IMR-90 (cell line): ENCODE results near the gene CRTAC1. TPM values are rescaled to one million over a fixed set of nuclear protein-coding genes. Genes with fewer than 3 reads are reported as not detected.

Experiments used
- ATAC-seq: fragments of 200-7000 bp; cut with Tn5 transposase; 2 replicates; pipeline ENCODE4 v1.9.1; 2020; ENCODE audit warnings: low read depth, mild to moderate bottlenecking, moderate library complexity
- BruUV-seq: library from RNA; stranded (reverse); fragments of 400-500 nt; replicated peaks from 2 replicates; lab custom pipeline; 2021; lab: Mats Ljungman, UMichigan
- CTCF ChIA-PET: fragments of 300-600 bp; formaldehyde crosslinking; extraction: SDS; loops from one replicate; lab custom pipeline; 2021; ENCODE audit warnings: antibody characterized with exemption; lab: Yijun Ruan, JAX
- POLR2A ChIA-PET: fragments of 300-600 bp; sonication (Branson Sonifier 250); formaldehyde crosslinking; loops from one replicate; lab custom pipeline; 2022; ENCODE audit warnings: antibody characterized with exemption; ENCODE audit not compliant: unreplicated experiment; lab: Charles Lee
- DNase-seq: peaks from one replicate; pipeline ENCODE4 v3.0.0; 2013
- H2AFZ ChIP-seq: replicated peaks from 2 replicates; pipeline ENCODE3; 2013; ENCODE audit warnings: low read length, mild to moderate bottlenecking; ENCODE audit not compliant: poor library complexity
- H2AK5ac ChIP-seq: 2 replicates; pipeline ENCODE4 v1.6.1; 2013; ENCODE audit warnings: low read depth, low read length, inconsistent platforms
- H2AK9ac ChIP-seq: replicated peaks from 2 replicates; pipeline ENCODE3; 2013; ENCODE audit warnings: mild to moderate bottlenecking, low read depth, low read length, moderate library complexity; ENCODE audit not compliant: poor library complexity
- H2BK120ac ChIP-seq: 2 replicates; pipeline ENCODE4 v1.6.1; 2013; ENCODE audit warnings: low read depth, low read length, inconsistent platforms
- H2BK15ac ChIP-seq: 3 replicates; pipeline ENCODE4 v1.6.1; 2013; ENCODE audit warnings: low read depth, low read length, inconsistent platforms
- H2BK20ac ChIP-seq: 2 replicates; pipeline ENCODE4 v1.6.1; 2013; ENCODE audit warnings: low read depth, mild to moderate bottlenecking, inconsistent platforms, low read length, moderate library complexity
- H2BK5ac ChIP-seq: 2 replicates; pipeline ENCODE4 v1.6.1; 2013; ENCODE audit warnings: mild to moderate bottlenecking, low read depth, low read length, inconsistent platforms; ENCODE audit not compliant: poor library complexity, severe bottlenecking
- H3K14ac ChIP-seq: replicated peaks from 2 replicates; pipeline ENCODE4 v1.6.1; 2013; ENCODE audit warnings: low read depth, low read length, inconsistent platforms
- H3K18ac ChIP-seq: 2 replicates; pipeline ENCODE4 v1.6.1; 2013; ENCODE audit warnings: low read depth, low read length, control low read depth
- H3K23ac ChIP-seq: 2 replicates; pipeline ENCODE4 v1.6.1; 2013; ENCODE audit warnings: low read depth, low read length, inconsistent platforms
- H3K27ac ChIP-seq: 2 replicates; pipeline ENCODE4 v1.5.1; 2013; ENCODE audit warnings: mild to moderate bottlenecking, control low read depth, low read length; ENCODE audit not compliant: insufficient read depth
- H3K27me3 ChIP-seq: 2 replicates; pipeline ENCODE4 v1.6.1; 2013; ENCODE audit warnings: low read length; ENCODE audit not compliant: control insufficient read depth, insufficient read depth
- H3K36me3 ChIP-seq: 2 replicates; pipeline ENCODE4 v1.6.1; 2013; ENCODE audit warnings: low read length, mixed read lengths; ENCODE audit not compliant: control insufficient read depth, insufficient read depth
- H3K4ac ChIP-seq: 2 replicates; pipeline ENCODE4 v1.6.1; 2013; ENCODE audit warnings: low read depth, low read length, inconsistent platforms
- H3K4me1 ChIP-seq: 2 replicates; pipeline ENCODE4 v1.6.1; 2013; ENCODE audit warnings: low read length, mixed read lengths; ENCODE audit not compliant: control insufficient read depth, insufficient read depth
- H3K4me2 ChIP-seq: 2 replicates; pipeline ENCODE4 v1.6.1; 2013; ENCODE audit warnings: low read depth, mild to moderate bottlenecking, control low read depth, low read length, moderate library complexity
- H3K4me3 ChIP-seq: 2 replicates; pipeline ENCODE4 v1.5.1; 2013; ENCODE audit warnings: low read depth, mild to moderate bottlenecking, control low read depth, low read length, moderate library complexity; ENCODE audit not compliant: insufficient read depth
- H3K56ac ChIP-seq: 2 replicates; pipeline ENCODE4 v1.6.1; 2013; ENCODE audit warnings: low read length, inconsistent platforms; ENCODE audit not compliant: insufficient read depth; ENCODE audit errors: extremely low read depth
- H3K79me1 ChIP-seq, 2 experiments: 2 replicates each; pipeline ENCODE4 v1.6.1; 2013; ENCODE audit warnings: low read length in 2 of 2, inconsistent platforms in 1 of 2, low read depth in 1 of 2
- H3K9ac ChIP-seq: 2 replicates; pipeline ENCODE4 v1.6.1; 2013; ENCODE audit warnings: low read depth, low read length, control low read depth
- H3K9me1 ChIP-seq: 2 replicates; pipeline ENCODE4 v1.6.1; 2013; ENCODE audit warnings: low read length, inconsistent platforms; ENCODE audit not compliant: insufficient read depth
- H3K9me3 ChIP-seq: 2 replicates; pipeline ENCODE4 v1.6.1; 2013; ENCODE audit warnings: low read length; ENCODE audit not compliant: control insufficient read depth, insufficient read depth
- H4K20me1 ChIP-seq: 2 replicates; pipeline ENCODE4 v1.6.1; 2013; ENCODE audit warnings: low read length, inconsistent platforms; ENCODE audit not compliant: insufficient read depth
- H4K5ac ChIP-seq: 2 replicates; pipeline ENCODE4 v1.6.1; 2013; ENCODE audit warnings: mild to moderate bottlenecking, low read depth, low read length, control low read depth
- H4K8ac ChIP-seq, 2 experiments: 2 replicates each; pipeline ENCODE4 v1.6.1; 2013; ENCODE audit warnings: low read depth in 2 of 2, low read length in 2 of 2, control low read depth in 1 of 2, inconsistent platforms in 1 of 2
- H4K91ac ChIP-seq: 2 replicates; pipeline ENCODE4 v1.6.1; 2013; ENCODE audit warnings: low read depth, low read length, inconsistent platforms; ENCODE audit not compliant: insufficient read depth
- BHLHE40 ChIP-seq: fragments of 150-350 bp; IDR thresholded peaks from 2 replicates; pipeline ENCODE4 v1.6.1; 2016; ENCODE audit warnings: mild to moderate bottlenecking, low read depth, low read length
- CEBPB ChIP-seq: IDR thresholded peaks from 2 replicates; pipeline ENCODE4 v1.6.1; 2012; ENCODE audit warnings: low read depth, low read length, improper control_type of control experiment
- MAFK ChIP-seq: IDR thresholded peaks from 2 replicates; pipeline ENCODE4 v1.6.1; 2012; ENCODE audit warnings: low read depth, low read length, improper control_type of control experiment
- MAZ ChIP-seq: IDR thresholded peaks from 2 replicates; pipeline ENCODE4 v1.6.1; 2012; ENCODE audit warnings: low read depth, mild to moderate bottlenecking, low read length, improper control_type of control experiment, moderate library complexity, borderline replicate concordance
- MXI1 ChIP-seq: IDR thresholded peaks from 2 replicates; pipeline ENCODE4 v1.6.1; 2012; ENCODE audit warnings: low read depth, mild to moderate bottlenecking, low read length, moderate library complexity, borderline replicate concordance
- NFE2L2 ChIP-seq: fragments of 150-350 bp; IDR thresholded peaks from 2 replicates; pipeline ENCODE4 v1.6.1; 2016; ENCODE audit warnings: low read depth, mild to moderate bottlenecking, low read length
- POLR2A ChIP-seq: IDR thresholded peaks from 2 replicates; pipeline ENCODE4 v1.6.1; 2012; ENCODE audit warnings: mild to moderate bottlenecking, low read depth, low read length
- RCOR1 ChIP-seq: IDR thresholded peaks from 2 replicates; pipeline ENCODE4 v1.6.1; 2012; ENCODE audit warnings: mild to moderate bottlenecking, low read length, improper control_type of control experiment; ENCODE audit not compliant: insufficient replicate concordance
- SMC3 ChIP-seq: fragments of 150-350 bp; IDR thresholded peaks from 2 replicates; pipeline ENCODE4 v1.6.1; 2016; ENCODE audit warnings: low read depth, mild to moderate bottlenecking, antibody characterized with exemption, low read length, moderate library complexity
- WGBS, 2 experiments: methylation state at CpG; one replicate each; pipeline versions ENCODE4 v1.1.5 to v1.1.7; 2013; ENCODE audit warnings: missing lambda C conversion rate in 2 of 2; ENCODE audit not compliant: insufficient read length in 1 of 2; ENCODE audit errors: extremely low coverage in 2 of 2; 5-methylcytosine and 5-hydroxymethylcytosine counted together
- dilution Hi-C: fragments of 300-500 bp; cut with HindIII; formaldehyde crosslinking; loops from one replicate; pipeline ENCODE4 v1.14.3; 2018; ENCODE audit warnings: low sequenced_read_pairs; ENCODE audit not compliant: unreplicated experiment
- in situ Hi-C: fragments of 300-500 bp; cut with MboI; formaldehyde crosslinking; loops from 3 replicates; pipeline ENCODE4 v1.14.3; 2019; ENCODE audit warnings: low sequenced_read_pairs, inconsistent platforms, mixed read lengths
- intact Hi-C: fragments of 100-400 bp; cut with micrococcal nuclease; formaldehyde crosslinking; loops from 2 replicates; pipeline ENCODE4 v1.10.0; 2022
- polyA plus RNA-seq, 3 experiments: library from polyadenylated mRNA; depleted of rRNA; stranded (reverse); fragments of >200 nt; gene quantifications; 2 replicates each; pipeline ENCODE4 v1.2.3, GENCODE V29; 2012; ENCODE audit warnings: low replicate concordance in 1 of 3
- total RNA-seq: library from RNA; depleted of rRNA; stranded (reverse); fragments of >200 nt; gene quantifications from 2 replicates; pipeline ENCODE4 v1.2.3, GENCODE V29; 2012
- TF ChIP-seq, protein P1 (sequence below): fragments of 150-350 bp; IDR thresholded peaks from 2 replicates; pipeline ENCODE4 v1.6.1; 2017; ENCODE audit warnings: mild to moderate bottlenecking, antibody characterized with exemption, low read length, low read depth

Gene CRTAC1
- total and polyA plus RNA-seq, 2 of the 4 experiments (the other 2 are of a cell fraction): not detected

DNA sequence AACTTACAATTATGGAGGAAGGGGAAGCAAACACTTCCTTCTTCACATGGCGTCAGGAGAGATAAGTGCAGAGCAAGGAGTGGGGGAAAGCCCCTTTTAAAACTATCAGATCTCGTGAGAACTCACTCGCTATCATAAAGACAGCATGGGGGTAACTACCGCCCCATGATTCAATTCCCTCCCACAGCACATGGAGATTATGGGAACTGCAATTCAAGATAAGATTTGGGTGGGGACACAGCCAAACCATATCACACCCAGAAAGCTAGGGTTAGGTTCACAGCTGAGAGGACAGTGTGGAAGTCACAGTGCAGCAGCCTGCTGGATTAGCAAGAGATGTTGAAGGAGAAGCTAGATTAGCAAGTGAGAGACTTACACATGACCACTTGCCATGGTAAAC is 81.6 kb downstream of the CRTAC1 start:
- H2BK5ac ChIP-seq: no peak overlapping the region
- no peak overlapping the region for H2AFZ ChIP-seq
- H2AK9ac ChIP-seq: no peak overlapping the region
- H3K27ac ChIP-seq: no peak overlapping the region
- ChIA-PET POLR2A (no interaction called here), CTCF (no interaction called here)
- H2BK20ac ChIP-seq: no peak overlapping the region
- H3K79me1 ChIP-seq: no peaks in the 10 kb centered on the region
- no peak overlapping the region for H3K18ac ChIP-seq
- no peak overlapping the region for H3K4me2 ChIP-seq
- H3K9me1 ChIP-seq: no peaks in the 10 kb centered on the region
- BruUV-seq: no TSS peak
- H4K8ac ChIP-seq: no peak overlapping the region
- no peaks in the 10 kb centered on the region for H3K27me3 ChIP-seq
- intact Hi-C loops: no loop called here
- H4K20me1 ChIP-seq: no peaks in the 10 kb centered on the region
- no peak overlapping the region for H4K91ac ChIP-seq
- no peak overlapping the region for H4K5ac ChIP-seq
- ATAC-seq (no peak), DNase-seq (no peak)
- dilution Hi-C loops: no loop called here
- no peak overlapping the region for H2AK5ac ChIP-seq
- no peak overlapping the region for H3K9ac ChIP-seq
- H3K14ac ChIP-seq: no peak overlapping the region
- no peak overlapping the region for H3K23ac ChIP-seq
- no peak overlapping the region for H2BK15ac ChIP-seq
- TF ChIP-seq BHLHE40 (no peak), RCOR1 (no peak), SMC3 (no peak), CEBPB (no peak), NFE2L2 (no peak), MAFK (no peak), MAZ (no peak), POLR2A (no peak), MXI1 (no peak)
- TF ChIP-seq, protein P1, sequence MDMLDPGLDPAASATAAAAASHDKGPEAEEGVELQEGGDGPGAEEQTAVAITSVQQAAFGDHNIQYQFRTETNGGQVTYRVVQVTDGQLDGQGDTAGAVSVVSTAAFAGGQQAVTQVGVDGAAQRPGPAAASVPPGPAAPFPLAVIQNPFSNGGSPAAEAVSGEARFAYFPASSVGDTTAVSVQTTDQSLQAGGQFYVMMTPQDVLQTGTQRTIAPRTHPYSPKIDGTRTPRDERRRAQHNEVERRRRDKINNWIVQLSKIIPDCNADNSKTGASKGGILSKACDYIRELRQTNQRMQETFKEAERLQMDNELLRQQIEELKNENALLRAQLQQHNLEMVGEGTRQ: no peak
- H3K4me1 ChIP-seq: no peaks in the 10 kb centered on the region
- H3K9me3 ChIP-seq: no peaks in the 10 kb centered on the region
- H3K4ac ChIP-seq: no peak overlapping the region
- in situ Hi-C loops: no loop called here
- no peak overlapping the region for H2BK120ac ChIP-seq
- H3K36me3 ChIP-seq: no peaks in the 10 kb centered on the region
- no CpG with 5 or more reads among the region's 4 CpGs for WGBS, 2 experiments
- no peak overlapping the region for H3K56ac ChIP-seq
- H3K4me3 ChIP-seq: no peak overlapping the region
